GM03348 (cell line): ENCODE data around the gene ARHGAP42.
"Not testable (repeated sequence)": the region's sequence is repeated elsewhere in the genome, so short reads cannot be mapped to it uniquely, and the experiment has no call there.

Experiments
- DNase-seq: peaks from one replicate; pipeline ENCODE4 v3.0.0; 2012; ENCODE audit warnings: low spot score

The ARHGAP42 gene

GRCh38 chr11:100687054-100687629, at the start of gene ARHGAP42:
TSS of gene ARHGAP42 (plus strand) at chr11:100687288. CDS start at chr11:100687679, 391 bp downstream.
- peak; percentile 67 for DNase-seq

GRCh38 chr11:100637706-100638105, 49.4 kb upstream of the ARHGAP42 start:
- no peak for DNase-seq

GRCh38 chr11:100638648-100639047, 48.4 kb upstream of the ARHGAP42 start:
- DNase-seq: no peak

- DNase-seq: no peak
Observed at GRCh38 chr11:100639140-100639539, 47.9 kb upstream of the ARHGAP42 start.

- no peak for DNase-seq
Observed at GRCh38 chr11:100640071-100640470, 47.0 kb upstream of the ARHGAP42 start.

- DNase-seq: no peak
Observed at GRCh38 chr11:100640646-100641045, 46.4 kb upstream of the ARHGAP42 start.

- DNase-seq: no peak
Observed at GRCh38 chr11:100641456-100641855, 45.6 kb upstream of the ARHGAP42 start.

- no peak for DNase-seq
Observed at GRCh38 chr11:100646545-100646944, 40.5 kb upstream of the ARHGAP42 start.

GRCh38 chr11:100647861-100648260, 39.2 kb upstream of the ARHGAP42 start:
- DNase-seq: no peak

GRCh38 chr11:100663583-100663982, 23.5 kb upstream of the ARHGAP42 start:
- DNase-seq: no peak

- no peak for DNase-seq
Observed at GRCh38 chr11:100663996-100664395, 23.1 kb upstream of the ARHGAP42 start.

- DNase-seq: not testable (repeated sequence)
Observed at GRCh38 chr11:100666816-100667215, 20.3 kb upstream of the ARHGAP42 start.

- DNase-seq: no peak
Observed at GRCh38 chr11:100667449-100667848, 19.6 kb upstream of the ARHGAP42 start.

- no peak for DNase-seq
Observed at GRCh38 chr11:100670140-100670539, 16.9 kb upstream of the ARHGAP42 start.

GRCh38 chr11:100671471-100671870, 15.6 kb upstream of the ARHGAP42 start:
- no peak for DNase-seq

- DNase-seq: no peak
Observed at GRCh38 chr11:100672498-100673033, 14.5 kb upstream of the ARHGAP42 start.

GRCh38 chr11:100673063-100673462, 14.0 kb upstream of the ARHGAP42 start:
- DNase-seq: no peak

GRCh38 chr11:100674212-100674611, 12.9 kb upstream of the ARHGAP42 start:
- no peak for DNase-seq

GRCh38 chr11:100675115-100675650, 11.9 kb upstream of the ARHGAP42 start:
- no peak for DNase-seq

- DNase-seq: no peak
Observed at GRCh38 chr11:100676901-100677300, 10.2 kb upstream of the ARHGAP42 start.

- DNase-seq: no peak
Observed at GRCh38 chr11:100677796-100678195, 9.3 kb upstream of the ARHGAP42 start.

GRCh38 chr11:100680070-100680469, 7.0 kb upstream of the ARHGAP42 start:
- DNase-seq: no peak

- DNase-seq: no peak
Observed at GRCh38 chr11:100681064-100681502, 6.0 kb upstream of the ARHGAP42 start.
